Measurements from ENCODE around the gene KRT84. TPM values are rescaled to one million over a fixed set of nuclear protein-coding genes. Genes with fewer than 3 reads are reported as not detected.

Gene KRT84
- 0.07 TPM in 1 of 2 replicates, not detected in the other for total RNA-seq

GRCh38 chr12:52385226-52385702 lies at the start of gene KRT84:
KRT84 (minus strand) TSS chr12:52385652; CDS start chr12:52385585, 67 bp downstream.

GRCh38 chr12:52434081-52434733 lies 48.8 kb upstream of the KRT84 start, which contains the start of gene KRT75:
KRT75 (minus strand) TSS chr12:52434371; CDS start chr12:52434304, 67 bp downstream.

GRCh38 chr12:52405922-52406385 lies 20.5 kb upstream of the KRT84 start, which contains the start of gene KRT82:
KRT82 (minus strand) TSS chr12:52406335; CDS start chr12:52406277, 58 bp downstream.

GRCh38 chr12:52366738-52367485 lies 18.5 kb downstream of the KRT84 start, which contains the start of gene KRT85:
KRT85 (minus strand) TSS chr12:52367481; CDS start chr12:52367405, 76 bp downstream.

Other genes starting within 250 kb of the KRT84 start
- 4.6 and 80.0 TPM in 2 replicates for gene KRT80, start 193.6 kb downstream of the KRT84 start, total RNA-seq
- 655 and 771 TPM in 2 replicates for gene KRT7, start 152.4 kb downstream of the KRT84 start, total RNA-seq
- 0.07 and 1.0 TPM in 2 replicates for gene KRT86, start 111.0 kb downstream of the KRT84 start, total RNA-seq
- gene KRT81, start 94.1 kb downstream of the KRT84 start, total RNA-seq = 9.1 and 256 TPM in 2 replicates
- gene KRT83, start 64.3 kb downstream of the KRT84 start, total RNA-seq = not detected in 2 replicates
- gene KRT85, start 18.2 kb downstream of the KRT84 start, total RNA-seq = not detected in 2 replicates
- not detected in 2 replicates for gene KRT82, start 20.7 kb upstream of the KRT84 start, total RNA-seq
- 0.78 and 5.1 TPM in 2 replicates for gene KRT75, start 48.7 kb upstream of the KRT84 start, total RNA-seq
- 369 and 1,719 TPM in 2 replicates for gene KRT6B, start 66.5 kb upstream of the KRT84 start, total RNA-seq
- 171 and 249 TPM in 2 replicates for gene KRT6C, start 88.2 kb upstream of the KRT84 start, total RNA-seq
- 14,274 and 14,814 TPM in 2 replicates for gene KRT6A, start 107.6 kb upstream of the KRT84 start, total RNA-seq
- 6,718 and 16,450 TPM in 2 replicates for gene KRT5, start 134.7 kb upstream of the KRT84 start, total RNA-seq
- gene KRT71, start 167.5 kb upstream of the KRT84 start, total RNA-seq = not detected in 2 replicates
- gene KRT74, start 188.2 kb upstream of the KRT84 start, total RNA-seq = 0.36 TPM in 1 of 2 replicates, not detected in the other
- not detected in 2 replicates for gene KRT72, start 215.8 kb upstream of the KRT84 start, total RNA-seq
- not detected in 2 replicates for gene KRT73, start 232.9 kb upstream of the KRT84 start, total RNA-seq

Data from nasal cavity respiratory epithelium epithelial cell of viscerocranial mucosa (primary cell).